NCI-H187 (cell line): ENCODE data around the gene FCRL3.
"Not testable (repeated sequence)": the region's sequence is repeated elsewhere in the genome, so short reads cannot be mapped to it uniquely, and the experiment has no call there.

ENCODE experiments used
- DNase-seq, 2 experiments: peaks; one replicate each; lab custom pipeline; 2025; lab: John Stamatoyannopoulos, UW

Gene FCRL3

GRCh38 chr1:157700732-157701131 is at the start of gene FCRL3:
TSS of gene FCRL3 (minus strand) at chr1:157700769. CDS start at chr1:157700489, 280 bp downstream.
- no peak for DNase-seq

- DNase-seq: no peak
These were observed 47.8 kb upstream of the FCRL3 start for GRCh38 chr1:157748262-157748817.

- no peak for DNase-seq
These were observed 38.8 kb upstream of the FCRL3 start for GRCh38 chr1:157739229-157739901.

GRCh38 chr1:157735991-157736390 is 35.4 kb upstream of the FCRL3 start:
- not testable (repeated sequence) for DNase-seq

GRCh38 chr1:157734321-157734720 is 33.8 kb upstream of the FCRL3 start:
- no peak for DNase-seq

GRCh38 chr1:157732755-157733154 is 32.2 kb upstream of the FCRL3 start:
- no peak for DNase-seq

GRCh38 chr1:157725221-157725577 is 24.6 kb upstream of the FCRL3 start:
- DNase-seq: no peak

GRCh38 chr1:157724537-157725220 is 24.1 kb upstream of the FCRL3 start:
- DNase-seq: no peak

GRCh38 chr1:157723157-157723556 is 22.6 kb upstream of the FCRL3 start:
- no peak for DNase-seq

- no peak for DNase-seq
These were observed 21.4 kb upstream of the FCRL3 start for GRCh38 chr1:157721985-157722384.

GRCh38 chr1:157715736-157716135 is 15.2 kb upstream of the FCRL3 start:
- no peak for DNase-seq

GRCh38 chr1:157711802-157712201 is 11.2 kb upstream of the FCRL3 start:
- no peak for DNase-seq

GRCh38 chr1:157704878-157705277 is 4.3 kb upstream of the FCRL3 start:
- no peak for DNase-seq

- DNase-seq: no peak
These were observed 3.4 kb upstream of the FCRL3 start for GRCh38 chr1:157703981-157704380.

GRCh38 chr1:157702308-157702825 is 1.8 kb upstream of the FCRL3 start:
- DNase-seq: no peak

- DNase-seq: no peak
These were observed 264 bp downstream of the FCRL3 start for GRCh38 chr1:157700305-157700704.

GRCh38 chr1:157697781-157698569 is 2.6 kb downstream of the FCRL3 start:
- no peak for DNase-seq

GRCh38 chr1:157696966-157697628 is 3.5 kb downstream of the FCRL3 start:
- DNase-seq: no peak

GRCh38 chr1:157695417-157695816 is 5.2 kb downstream of the FCRL3 start:
- no peak for DNase-seq

- DNase-seq: peak in 1 of 2 experiments; percentile 8
These were observed 9.2 kb downstream of the FCRL3 start for GRCh38 chr1:157691285-157691920.

GRCh38 chr1:157682710-157683437 is 17.7 kb downstream of the FCRL3 start:
- DNase-seq: no peak
